AG04450 (cell line): ENCODE data around the gene KRT76. TPM values are rescaled to one million over a fixed set of nuclear protein-coding genes. Genes with fewer than 3 reads are reported as not detected.

Experiments
- CTCF ChIA-PET: fragments of 300-600, 350-600 bp; formaldehyde crosslinking; extraction: SDS; loops from one replicate; lab custom pipeline; 2022; ENCODE audit warnings: antibody characterized with exemption, inconsistent platforms; lab: Charles Lee
- POLR2A ChIA-PET: fragments of 350-600 bp; formaldehyde crosslinking; extraction: SDS; loops from one replicate; lab custom pipeline; 2021; ENCODE audit warnings: antibody characterized with exemption, inconsistent platforms; lab: Yijun Ruan, JAX
- DNase-seq: peaks from one replicate; pipeline ENCODE4 v3.0.0-alpha.2; 2011; ENCODE audit warnings: low read depth, low spot score
- H3K27ac ChIP-seq: one replicate; pipeline ENCODE4 v1.5.1; 2012; ENCODE audit warnings: low read depth, low read length, control low read depth
- H3K27me3 ChIP-seq: one replicate; pipeline ENCODE4 v1.6.0; 2012; ENCODE audit warnings: low read length; ENCODE audit not compliant: control insufficient read depth, insufficient read depth
- H3K4me3 ChIP-seq: 2 replicates; pipeline ENCODE4 v1.5.1; 2011; ENCODE audit warnings: mild to moderate bottlenecking, low read depth, low read length, control low read depth
- H3K9me3 ChIP-seq: 2 replicates; pipeline ENCODE4 v1.5.1; 2012; ENCODE audit warnings: low read length; ENCODE audit not compliant: control insufficient read depth, insufficient read depth
- CTCF ChIP-seq: IDR thresholded peaks from 2 replicates; pipeline ENCODE4 v1.5.1; 2011; ENCODE audit warnings: low read depth, low read length, control low read depth, inconsistent platforms
- polyA plus RNA-seq: library from polyadenylated mRNA; depleted of rRNA; stranded (reverse); fragments of >200 nt; gene quantifications from 2 replicates; pipeline ENCODE4 v1.2.3, GENCODE V29; 2011

Gene KRT76
- polyA plus RNA-seq, 1 experiment, result not detected

DNA sequence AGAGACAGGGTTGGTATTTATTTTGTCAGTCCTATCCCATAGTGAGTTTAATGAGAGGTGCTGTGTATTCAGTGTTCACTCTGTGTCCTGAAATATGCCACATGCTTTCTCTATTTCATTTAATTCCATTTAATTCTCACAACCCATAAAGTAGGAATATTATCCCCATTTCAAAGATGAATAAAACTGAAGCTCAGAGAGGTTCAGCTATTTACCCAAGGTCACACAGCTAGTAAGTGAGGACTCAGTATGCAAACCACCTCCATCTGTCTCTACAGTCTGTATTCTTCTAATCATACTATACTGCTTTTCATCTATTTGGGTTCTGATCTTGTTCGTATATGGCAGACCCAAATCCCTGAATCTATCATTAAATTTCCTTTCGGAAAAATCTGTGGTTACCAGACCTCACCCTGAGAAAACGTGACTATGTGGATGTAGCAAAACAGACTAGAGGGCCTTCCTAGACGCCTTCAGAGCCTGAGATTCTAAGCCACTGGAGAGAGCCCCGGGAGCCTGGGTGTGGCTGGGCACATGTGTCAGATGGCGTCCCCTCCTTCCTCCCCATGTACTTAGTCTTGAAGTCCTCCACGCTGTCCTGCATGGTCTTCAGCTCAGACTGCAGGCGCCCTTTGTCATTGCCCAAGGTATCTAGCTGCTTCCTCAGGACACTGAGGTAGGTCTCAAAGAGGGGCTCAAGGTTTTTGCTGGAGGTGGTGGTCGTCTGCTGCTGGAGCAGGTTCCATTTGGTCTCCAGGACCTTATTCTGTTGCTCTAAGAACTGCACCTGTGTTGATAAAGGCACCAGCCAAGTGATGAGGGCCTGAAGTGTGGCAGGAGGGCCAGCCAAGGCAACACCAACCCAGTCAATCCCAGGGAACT is 34.3 kb upstream of the KRT76 start:
- CTCF ChIA-PET, result no interaction called here

GRCh38 chr12:52810554-52810953 is 33.4 kb upstream of the KRT76 start:
- no peak for DNase-seq
- POLR2A ChIA-PET, result no interaction called here
- H3K27ac ChIP-seq, result no peak overlapping the region
- CTCF ChIA-PET, result no interaction called here
- no peak overlapping the region for H3K4me3 ChIP-seq
- H3K27me3 ChIP-seq, result peaks cover 20% of the 10 kb centered on the region
- H3K9me3 ChIP-seq, result no peaks in the 10 kb centered on the region
- no peak for TF ChIP-seq CTCF

More for the DNA sequence above, 34.3 kb upstream of the KRT76 start:
- POLR2A ChIA-PET, result no interaction called here
- Histone ChIP-seq H3K9me3 (no peaks in the 10 kb centered on the region), H3K27ac (no peak overlapping the region), H3K27me3 (peaks cover 20% of the 10 kb centered on the region), H3K4me3 (no peak overlapping the region)
- TF ChIP-seq CTCF, result no peak
- no peak for DNase-seq

DNA sequence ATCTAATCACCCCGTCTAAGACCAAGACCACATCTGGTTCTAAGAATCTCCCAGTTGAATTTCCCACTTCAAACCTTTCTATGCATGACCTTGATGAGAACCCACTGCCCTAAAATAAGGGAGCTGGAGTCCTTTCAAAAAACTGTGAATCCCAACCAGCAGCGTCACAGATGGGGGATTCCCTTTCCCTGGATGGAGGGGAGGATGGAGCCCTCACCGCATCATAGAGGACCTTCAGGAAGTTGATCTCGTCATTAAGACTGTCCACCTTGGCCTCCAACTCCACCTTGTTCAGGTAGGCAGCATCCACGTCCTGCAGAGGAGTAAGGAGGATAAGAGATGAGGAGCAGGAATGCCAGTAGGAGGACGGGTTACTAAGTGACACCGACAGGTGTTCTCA is 32.0 kb upstream of the KRT76 start:
- no peak for TF ChIP-seq CTCF
- H3K27ac ChIP-seq, result no peak overlapping the region
- peaks cover 18% of the 10 kb centered on the region for H3K27me3 ChIP-seq
- H3K4me3 ChIP-seq, result no peak overlapping the region
- POLR2A ChIA-PET, result no interaction called here
- DNase-seq, result no peak
- CTCF ChIA-PET, result no interaction called here
- no peaks in the 10 kb centered on the region for H3K9me3 ChIP-seq

DNA sequence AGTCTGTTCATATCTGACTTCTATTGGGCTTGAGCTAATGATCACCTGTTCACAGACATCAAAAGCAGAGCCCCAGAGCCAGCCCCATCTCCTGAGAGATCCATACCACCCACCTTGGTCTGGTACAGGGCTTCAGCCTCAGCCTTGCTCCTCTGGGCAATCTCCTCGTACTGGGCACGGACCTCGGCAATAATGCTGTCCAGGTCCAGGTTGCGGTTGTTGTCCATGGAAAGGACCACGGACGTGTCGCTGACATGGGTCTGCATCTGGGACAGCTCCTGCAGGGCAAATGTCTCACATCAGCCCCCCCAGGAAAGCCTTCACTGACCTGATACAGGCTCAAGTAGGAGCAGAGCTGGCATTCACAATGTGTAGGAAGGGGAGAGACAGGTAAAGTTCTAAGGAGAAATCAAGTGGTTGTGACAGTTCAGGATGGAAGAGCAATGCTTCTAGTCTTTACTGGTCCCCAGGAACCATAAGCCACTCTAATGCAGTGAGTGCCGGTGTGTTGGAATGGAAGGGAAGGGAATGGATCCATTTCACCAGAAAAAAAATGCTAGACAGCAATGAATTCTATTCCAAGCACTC is 31.5 kb upstream of the KRT76 start:
- Histone ChIP-seq H3K4me3 (no peak overlapping the region), H3K27me3 (peaks cover 15% of the 10 kb centered on the region), H3K27ac (no peak overlapping the region), H3K9me3 (no peaks in the 10 kb centered on the region)
- no peak for TF ChIP-seq CTCF
- POLR2A ChIA-PET, result no interaction called here
- no peak for DNase-seq
- CTCF ChIA-PET, result no interaction called here
